NT2/D1 (cell line): ENCODE measurements around the gene AKNAD1.

Source experiments
- DNase-seq: peaks from one replicate; pipeline ENCODE4 v3.0.0-alpha.2; 2011; ENCODE audit warnings: low read depth, low spot score
- H3K27me3 ChIP-seq: 2 replicates; pipeline ENCODE4 v1.6.0; 2011; ENCODE audit warnings: mild to moderate bottlenecking; ENCODE audit not compliant: insufficient read length, insufficient read depth
- H3K36me3 ChIP-seq: 2 replicates; pipeline ENCODE4 v1.6.1; 2011; ENCODE audit warnings: mild to moderate bottlenecking, low read length, mixed read lengths; ENCODE audit not compliant: insufficient read depth, insufficient read length
- H3K4me1 ChIP-seq: 2 replicates; pipeline ENCODE4 v1.5.1; 2011; ENCODE audit not compliant: insufficient read depth, insufficient read length
- H3K4me3 ChIP-seq: 2 replicates; pipeline ENCODE4 v1.5.1; 2011; ENCODE audit warnings: low read depth; ENCODE audit not compliant: insufficient read length
- H3K9ac ChIP-seq: 2 replicates; pipeline ENCODE4 v1.6.0; 2011; ENCODE audit warnings: low read depth; ENCODE audit not compliant: insufficient read length
- H3K9me3 ChIP-seq: 2 replicates; pipeline ENCODE4 v1.5.1; 2011; ENCODE audit warnings: mild to moderate bottlenecking, low read length; ENCODE audit not compliant: insufficient read depth
- SUZ12 ChIP-seq: IDR thresholded peaks from 2 replicates; pipeline ENCODE4 v1.6.1; 2011; ENCODE audit not compliant: insufficient read length, insufficient read depth; ENCODE audit errors: extremely low read depth
- YY1 ChIP-seq: IDR thresholded peaks from 2 replicates; pipeline ENCODE4 v1.6.1; 2011; ENCODE audit not compliant: insufficient read length, insufficient read depth
- ZNF274 ChIP-seq: IDR thresholded peaks from 2 replicates; pipeline ENCODE4 v1.6.1; 2011; ENCODE audit warnings: mild to moderate bottlenecking, low read depth, low read length

AKNAD1 gene

GRCh38 chr1:108779455-108779854 lies 77.4 kb downstream of the AKNAD1 start:
- Histone ChIP-seq H3K9ac (no peak overlapping the region), H3K27me3 (no peaks in the 10 kb centered on the region), H3K4me1 (no peaks in the 10 kb centered on the region), H3K4me3 (no peak overlapping the region), H3K9me3 (peaks cover 15% of the 10 kb centered on the region), H3K36me3 (peaks cover 79% of the 10 kb centered on the region)
- no peak for DNase-seq
- no peak for TF ChIP-seq ZNF274

- TF ChIP-seq YY1 (no peak), ZNF274 (no peak), SUZ12 (no peak)
- Histone ChIP-seq H3K9me3 (no peaks in the 10 kb centered on the region), H3K27me3 (no peaks in the 10 kb centered on the region), H3K9ac (no peak overlapping the region), H3K36me3 (peaks cover 77% of the 10 kb centered on the region), H3K4me3 (no peak overlapping the region), H3K4me1 (no peaks in the 10 kb centered on the region)
- no peak for DNase-seq
These were observed 79.1 kb downstream of the AKNAD1 start for GRCh38 chr1:108777839-108778238.

GRCh38 chr1:108767708-108768107 lies 89.2 kb downstream of the AKNAD1 start:
- Histone ChIP-seq H3K27me3 (no peaks in the 10 kb centered on the region), H3K9ac (no peak overlapping the region), H3K9me3 (no peaks in the 10 kb centered on the region), H3K36me3 (peaks cover 30% of the 10 kb centered on the region), H3K4me1 (no peaks in the 10 kb centered on the region), H3K4me3 (no peak overlapping the region)
- TF ChIP-seq SUZ12 (no peak), ZNF274 (no peak), YY1 (no peak)
- DNase-seq, result no peak

- Histone ChIP-seq H3K36me3 (peaks cover 30% of the 10 kb centered on the region), H3K27me3 (no peaks in the 10 kb centered on the region), H3K9me3 (no peaks in the 10 kb centered on the region), H3K9ac (no peak overlapping the region), H3K4me1 (no peaks in the 10 kb centered on the region), H3K4me3 (no peak overlapping the region)
- TF ChIP-seq SUZ12 (no peak), ZNF274 (no peak), YY1 (no peak)
- no peak for DNase-seq
These were observed 89.8 kb downstream of the AKNAD1 start for GRCh38 chr1:108767115-108767514.
